Ectodermal cell (in vitro differentiated cells): ENCODE data around the gene PIK3C3.
"Not testable (repeated sequence)": the region's sequence is repeated elsewhere in the genome, so short reads cannot be mapped to it uniquely, and the experiment has no call there.

Source experiments
- H3K27ac ChIP-seq: 2 replicates; pipeline ENCODE4 v1.7.0; 2013; ENCODE audit warnings: mild to moderate bottlenecking, low read depth, low read length; ENCODE audit not compliant: insufficient read depth, poor library complexity, severe bottlenecking
- H3K27me3 ChIP-seq: 2 replicates; pipeline ENCODE4 v1.7.0; 2013; ENCODE audit warnings: mild to moderate bottlenecking, low read length; ENCODE audit not compliant: insufficient read depth, control insufficient read depth, poor library complexity, severe bottlenecking
- H3K36me3 ChIP-seq: one replicate; pipeline ENCODE4 v1.7.0; 2013; ENCODE audit warnings: low read length; ENCODE audit not compliant: control insufficient read depth, insufficient read depth
- H3K4me1 ChIP-seq: one replicate; pipeline ENCODE4 v1.7.0; 2013; ENCODE audit warnings: low read length; ENCODE audit not compliant: control insufficient read depth, insufficient read depth
- H3K4me3 ChIP-seq: 2 replicates; pipeline ENCODE4 v1.7.0; 2013; ENCODE audit warnings: low read depth, low read length, control low read depth; ENCODE audit not compliant: insufficient read depth
- H3K9me3 ChIP-seq: 2 replicates; pipeline ENCODE4 v1.7.0; 2013; ENCODE audit warnings: mild to moderate bottlenecking, low read length, moderate library complexity; ENCODE audit not compliant: control insufficient read depth
- WGBS, 2 experiments: methylation state at CpG; one replicate each; pipeline ENCODE4 v1.1.7; 2013; ENCODE audit warnings: missing lambda C conversion rate in 2 of 2; 5-methylcytosine and 5-hydroxymethylcytosine counted together

The PIK3C3 gene

DNA sequence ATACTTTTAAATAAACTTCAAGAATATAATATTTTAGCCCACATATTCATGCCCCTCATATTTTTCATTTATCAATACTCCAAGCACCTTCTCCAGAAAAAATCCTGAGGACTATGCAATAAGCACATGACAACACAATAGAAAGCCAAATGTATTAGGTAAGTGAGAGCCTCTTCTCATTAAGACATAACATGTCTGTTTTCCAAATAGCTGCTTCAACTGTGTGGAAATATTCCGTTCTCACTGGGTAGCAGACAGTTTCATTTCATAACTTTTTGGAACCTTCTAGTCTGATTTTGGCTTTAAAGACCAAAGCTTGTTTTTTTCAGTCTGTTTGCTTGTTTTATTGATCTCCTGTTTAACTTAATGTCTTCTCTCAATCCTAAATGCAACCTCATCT is 137.8 kb downstream of the PIK3C3 start:
- Histone ChIP-seq H3K27ac (no peak overlapping the region), H3K36me3 (no peaks in the 10 kb centered on the region), H3K4me1 (no peaks in the 10 kb centered on the region), H3K4me3 (no peak overlapping the region), H3K9me3 (no peaks in the 10 kb centered on the region), H3K27me3 (no peaks in the 10 kb centered on the region)
- WGBS, 2 experiments, result 88 to 95% methylated on average over 1 of the region's 1 CpG

- Histone ChIP-seq H3K27me3 (no peaks in the 10 kb centered on the region), H3K4me3 (no peak overlapping the region), H3K4me1 (no peaks in the 10 kb centered on the region), H3K27ac (no peak overlapping the region), H3K36me3 (no peaks in the 10 kb centered on the region), H3K9me3 (no peaks in the 10 kb centered on the region)
Measured at GRCh38 chr18:42094875-42095274, 139.8 kb downstream of the PIK3C3 start.

- H3K36me3 ChIP-seq, result no peaks in the 10 kb centered on the region
- no peaks in the 10 kb centered on the region for H3K9me3 ChIP-seq
- H3K27ac ChIP-seq, result no peak overlapping the region
- H3K27me3 ChIP-seq, result no peaks in the 10 kb centered on the region
- H3K4me3 ChIP-seq, result no peak overlapping the region
- no peaks in the 10 kb centered on the region for H3K4me1 ChIP-seq
Measured at GRCh38 chr18:42095732-42096377, 140.8 kb downstream of the PIK3C3 start.

GRCh38 chr18:42100248-42100647 is 145.2 kb downstream of the PIK3C3 start:
- whole genome bisulfite sequencing, 2 experiments, result 78 to 100% methylated on average over 1 of the region's 1 CpG
- no peaks in the 10 kb centered on the region for H3K27me3 ChIP-seq

DNA sequence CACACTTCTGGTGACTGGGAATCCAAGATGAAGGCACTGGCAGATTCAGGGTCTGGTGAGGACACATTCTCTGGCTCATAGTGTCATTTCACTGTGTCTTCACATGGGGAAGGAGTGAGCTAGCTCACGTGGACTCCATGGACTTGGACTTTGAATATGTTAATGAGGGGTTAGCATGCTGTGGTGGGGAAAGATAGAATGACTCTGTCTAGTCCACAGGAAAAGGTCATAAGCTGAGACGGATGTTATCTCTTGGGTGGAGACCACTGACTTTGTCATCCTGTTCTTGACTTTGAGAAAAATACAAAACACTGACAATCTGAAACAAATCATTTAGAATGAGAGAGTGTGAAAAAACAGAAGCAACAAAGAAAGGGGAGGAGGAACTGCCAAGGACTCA is 145.9 kb downstream of the PIK3C3 start:
- no peak overlapping the region for H3K27ac ChIP-seq
- H3K4me1 ChIP-seq, result peaks cover 1% of the 10 kb centered on the region
- H3K27me3 ChIP-seq, result no peaks in the 10 kb centered on the region
- no peaks in the 10 kb centered on the region for H3K9me3 ChIP-seq
- H3K4me3 ChIP-seq, result no peak overlapping the region
- WGBS, 2 experiments, result 76 to 85% methylated on average over 2 of the region's 2 CpGs
- H3K36me3 ChIP-seq, result no peaks in the 10 kb centered on the region

More at GRCh38 chr18:42100248-42100647, 145.2 kb downstream of the PIK3C3 start:
- no peak overlapping the region for H3K4me3 ChIP-seq
- no peaks in the 10 kb centered on the region for H3K4me1 ChIP-seq
- no peak overlapping the region for H3K27ac ChIP-seq
- H3K9me3 ChIP-seq, result no peaks in the 10 kb centered on the region
- no peaks in the 10 kb centered on the region for H3K36me3 ChIP-seq

DNA sequence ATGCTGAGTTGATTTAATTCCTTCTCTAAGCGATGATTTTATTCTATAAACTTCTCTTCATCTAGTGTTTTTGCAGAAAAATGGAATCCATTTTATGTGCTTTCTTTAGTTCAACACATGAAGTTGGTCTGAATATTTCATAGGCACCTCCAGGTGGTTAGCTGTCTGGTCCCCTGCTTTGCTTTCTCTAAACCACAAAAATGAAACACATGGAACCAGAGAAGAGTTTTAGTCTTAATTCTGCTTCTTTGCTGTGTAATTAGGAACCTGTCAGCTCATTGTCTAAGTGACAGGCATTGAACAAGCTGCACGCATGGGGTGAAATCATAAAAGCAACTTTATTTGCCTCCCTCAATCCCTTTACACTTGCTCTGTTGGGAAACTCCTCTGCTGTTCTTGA is 150.4 kb downstream of the PIK3C3 start:
- H3K4me3 ChIP-seq, result no peak overlapping the region
- H3K27ac ChIP-seq, result no peak overlapping the region
- no peaks in the 10 kb centered on the region for H3K9me3 ChIP-seq
- no peaks in the 10 kb centered on the region for H3K27me3 ChIP-seq
- WGBS, 2 experiments, result 64 to 89% methylated on average over 1 to 2 of the region's 2 CpGs
- H3K4me1 ChIP-seq, result peaks cover 15% of the 10 kb centered on the region
- H3K36me3 ChIP-seq, result no peaks in the 10 kb centered on the region

GRCh38 chr18:42106784-42107183 is 151.8 kb downstream of the PIK3C3 start:
- Histone ChIP-seq H3K9me3 (no peaks in the 10 kb centered on the region), H3K4me3 (no peak overlapping the region), H3K4me1 (peaks cover 15% of the 10 kb centered on the region), H3K36me3 (no peaks in the 10 kb centered on the region), H3K27ac (no peak overlapping the region), H3K27me3 (no peaks in the 10 kb centered on the region)
- 68 to 80% methylated on average over 2 of the region's 2 CpGs for WGBS, 2 experiments

- 67 to 75% methylated on average over 4 of the region's 4 CpGs for WGBS, 2 experiments
- Histone ChIP-seq H3K36me3 (no peaks in the 10 kb centered on the region), H3K4me3 (no peak overlapping the region), H3K27me3 (no peaks in the 10 kb centered on the region), H3K27ac (peak overlapping the region; percentile 64), H3K9me3 (no peaks in the 10 kb centered on the region), H3K4me1 (peaks cover 15% of the 10 kb centered on the region)
Measured at GRCh38 chr18:42107287-42107686, 152.3 kb downstream of the PIK3C3 start.

- Histone ChIP-seq H3K27ac (peak overlapping the region; percentile 64), H3K4me1 (peaks cover 15% of the 10 kb centered on the region), H3K4me3 (no peak overlapping the region), H3K27me3 (no peaks in the 10 kb centered on the region), H3K36me3 (no peaks in the 10 kb centered on the region), H3K9me3 (no peaks in the 10 kb centered on the region)
- 71 to 72% methylated on average over 9 to 10 of the region's 10 CpGs for WGBS, 2 experiments
Measured at GRCh38 chr18:42107691-42108450, 152.8 kb downstream of the PIK3C3 start.

DNA sequence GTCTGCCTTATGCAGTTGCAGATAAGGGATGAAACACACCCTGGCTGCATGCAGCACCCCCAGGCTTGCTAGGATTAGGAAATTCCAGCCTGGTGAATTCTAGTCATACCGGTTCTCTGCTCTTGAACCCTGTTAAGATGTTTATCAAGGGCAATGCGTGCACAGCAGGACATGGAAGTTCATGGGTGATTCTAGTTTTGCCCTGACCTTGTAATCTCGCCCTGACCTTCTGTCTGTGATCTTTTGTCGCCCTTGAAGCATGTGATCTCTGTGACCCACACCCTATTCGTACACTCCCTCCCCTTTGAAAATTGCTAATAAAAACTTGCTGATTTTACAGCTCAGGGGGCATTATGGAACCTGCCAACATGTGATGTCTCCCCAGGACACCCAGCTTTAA is 157.1 kb downstream of the PIK3C3 start:
- not testable (repeated sequence) for H3K27me3 ChIP-seq, H3K9me3 ChIP-seq, H3K4me1 ChIP-seq, H3K36me3 ChIP-seq, H3K27ac ChIP-seq, H3K4me3 ChIP-seq
- 93% methylated on average over 5 of the region's 5 CpGs for WGBS, 2 experiments
